PC-9 (cell line): ENCODE measurements around the gene SLC7A10. TPM values are rescaled to one million over a fixed set of nuclear protein-coding genes. Genes with fewer than 3 reads are reported as not detected.

ENCODE experiments used
- BruUV-seq: library from RNA; stranded (reverse); fragments of 400-500 nt; replicated peaks from 2 replicates; lab custom pipeline; 2021; lab: Mats Ljungman, UMichigan
- CTCF ChIA-PET: fragments of 300-600 bp; sonication (Branson Sonifier 250); formaldehyde crosslinking; loops from one replicate; lab custom pipeline; 2022; ENCODE audit warnings: antibody characterized with exemption; lab: Charles Lee
- POLR2A ChIA-PET: fragments of 300-600 bp; sonication (Branson Sonifier 250); formaldehyde crosslinking; loops from one replicate; lab custom pipeline; 2022; ENCODE audit warnings: antibody characterized with exemption; ENCODE audit not compliant: unreplicated experiment; lab: Charles Lee
- DNase-seq, 2 experiments: peaks; one replicate each; pipeline versions ENCODE4 v3.0.0 to v3.0.0-alpha.2; 2015 to 2022; ENCODE audit warnings: mixed read lengths in 1 of 2
- H2AFZ ChIP-seq: fragments of 200-600 bp; sonication (generic); 2 replicates; pipeline ENCODE4 v1.8.1; 2017; ENCODE audit warnings: antibody characterized with exemption
- H3F3A ChIP-seq: fragments of 200-600 bp; sonication (generic); 2 replicates; pipeline ENCODE4 v1.8.1; 2017; ENCODE audit warnings: antibody characterized with exemption, mild to moderate bottlenecking, low read depth; ENCODE audit not compliant: insufficient read depth
- H3K27ac ChIP-seq: fragments of 200-600 bp; sonication (generic); 2 replicates; pipeline ENCODE4 v1.6.1; 2016; ENCODE audit warnings: mixed run types
- H3K27me3 ChIP-seq: fragments of 200-600 bp; sonication (generic); 2 replicates; pipeline ENCODE4 v1.6.1; 2016; ENCODE audit warnings: low read depth, mixed run types; ENCODE audit not compliant: insufficient read depth
- H3K36me3 ChIP-seq: fragments of 200-600 bp; sonication (generic); 2 replicates; pipeline ENCODE4 v1.6.1; 2016; ENCODE audit warnings: low read depth, mixed run types
- H3K4me1 ChIP-seq: fragments of 200-600 bp; sonication (generic); replicated peaks from 2 replicates; pipeline ENCODE4 v1.6.1; 2016; ENCODE audit warnings: mixed run types; ENCODE audit not compliant: insufficient read depth
- H3K4me2 ChIP-seq: fragments of 200-600 bp; sonication (generic); 2 replicates; pipeline ENCODE4 v1.6.1; 2017; ENCODE audit warnings: mixed run types
- H3K4me3 ChIP-seq: fragments of 200-600 bp; sonication (generic); 2 replicates; pipeline ENCODE4 v1.6.1; 2016; ENCODE audit warnings: mixed run types
- H3K79me2 ChIP-seq: fragments of 200-600 bp; sonication (generic); 2 replicates; pipeline ENCODE4 v1.6.1; 2017; ENCODE audit warnings: low read depth, mixed run types
- H3K9me2 ChIP-seq: fragments of 200-600 bp; sonication (generic); 2 replicates; pipeline ENCODE4 v1.8.1; 2017; ENCODE audit warnings: mild to moderate bottlenecking; ENCODE audit not compliant: insufficient read depth
- H3K9me3 ChIP-seq: fragments of 200-600 bp; sonication (generic); 2 replicates; pipeline ENCODE4 v1.8.1; 2016; ENCODE audit warnings: low read depth; ENCODE audit not compliant: insufficient read depth
- H4K20me1 ChIP-seq: fragments of 200-600 bp; sonication (generic); 2 replicates; pipeline ENCODE4 v1.8.1; 2017; ENCODE audit not compliant: insufficient read depth
- EZH2 ChIP-seq: fragments of 200-600 bp; sonication (generic); IDR thresholded peaks from 2 replicates; pipeline ENCODE4 v1.8.0; 2017; ENCODE audit warnings: antibody characterized with exemption, low read depth
- intact Hi-C: fragments of 100-400 bp; cut with micrococcal nuclease; formaldehyde crosslinking; loops from one replicate; pipeline ENCODE4 v1.10.0; 2022; ENCODE audit not compliant: unreplicated experiment
- total RNA-seq: library from RNA; stranded (reverse); gene quantifications from 2 replicates; pipeline ENCODE4 v1.2.3, GENCODE V29; 2021
- TF ChIP-seq, protein P1 (sequence below): fragments of 200-600 bp; sonication (generic); conservative IDR thresholded peaks from 2 replicates; pipeline ENCODE4 v1.6.1; 2017; ENCODE audit warnings: mixed run types, antibody characterized with exemption, mild to moderate bottlenecking, moderate library complexity

The SLC7A10 gene
- total RNA-seq, 1 experiment from 2014 or later = not detected

DNA sequence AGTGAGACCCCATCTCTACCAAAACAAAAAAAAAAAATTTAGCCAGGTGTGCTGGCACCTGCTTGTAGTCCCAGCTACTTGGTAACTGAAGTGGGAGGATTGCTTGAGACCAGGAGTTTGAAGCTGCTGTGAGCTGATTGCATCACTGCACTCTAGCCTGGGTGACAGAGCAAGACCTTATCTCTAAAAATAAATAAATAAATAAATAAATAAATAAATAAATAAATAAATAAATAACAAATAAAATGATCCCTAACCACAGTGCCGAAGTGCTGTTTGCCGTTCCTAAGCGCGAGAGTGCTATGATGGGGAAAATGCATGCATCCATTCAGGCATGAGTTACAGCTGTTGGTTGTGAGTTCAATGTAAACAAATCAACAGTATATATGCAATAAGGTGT is 66.5 kb downstream of the SLC7A10 start:
- TF ChIP-seq EZH2 = no peak
- TF ChIP-seq, protein P1, sequence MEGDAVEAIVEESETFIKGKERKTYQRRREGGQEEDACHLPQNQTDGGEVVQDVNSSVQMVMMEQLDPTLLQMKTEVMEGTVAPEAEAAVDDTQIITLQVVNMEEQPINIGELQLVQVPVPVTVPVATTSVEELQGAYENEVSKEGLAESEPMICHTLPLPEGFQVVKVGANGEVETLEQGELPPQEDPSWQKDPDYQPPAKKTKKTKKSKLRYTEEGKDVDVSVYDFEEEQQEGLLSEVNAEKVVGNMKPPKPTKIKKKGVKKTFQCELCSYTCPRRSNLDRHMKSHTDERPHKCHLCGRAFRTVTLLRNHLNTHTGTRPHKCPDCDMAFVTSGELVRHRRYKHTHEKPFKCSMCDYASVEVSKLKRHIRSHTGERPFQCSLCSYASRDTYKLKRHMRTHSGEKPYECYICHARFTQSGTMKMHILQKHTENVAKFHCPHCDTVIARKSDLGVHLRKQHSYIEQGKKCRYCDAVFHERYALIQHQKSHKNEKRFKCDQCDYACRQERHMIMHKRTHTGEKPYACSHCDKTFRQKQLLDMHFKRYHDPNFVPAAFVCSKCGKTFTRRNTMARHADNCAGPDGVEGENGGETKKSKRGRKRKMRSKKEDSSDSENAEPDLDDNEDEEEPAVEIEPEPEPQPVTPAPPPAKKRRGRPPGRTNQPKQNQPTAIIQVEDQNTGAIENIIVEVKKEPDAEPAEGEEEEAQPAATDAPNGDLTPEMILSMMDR = no peak
- no peak overlapping the region for H2AFZ ChIP-seq
- POLR2A ChIA-PET = no interaction called here

More for the DNA sequence above, 66.5 kb downstream of the SLC7A10 start:
- Histone ChIP-seq H4K20me1 (no peaks in the 10 kb centered on the region), H3K4me2 (no peak overlapping the region), H3K4me3 (no peak overlapping the region), H3K27me3 (no peaks in the 10 kb centered on the region), H3K9me2 (no peaks in the 10 kb centered on the region), H3F3A (no peaks in the 10 kb centered on the region), H3K27ac (no peak overlapping the region), H3K36me3 (no peaks in the 10 kb centered on the region), H3K79me2 (no peaks in the 10 kb centered on the region), H3K9me3 (no peaks in the 10 kb centered on the region), H3K4me1 (no peaks in the 10 kb centered on the region)
- no peak for DNase-seq
- BruUV-seq = no TSS peak
- intact Hi-C loops = no loop called here
- CTCF ChIA-PET = interaction anchor here (0.7 kb wide), 2 partner anchors 241 to 612 kb away, joined by 4 to 6 read pairs; no protein-coding TSS in a partner anchor

Other genes with a start within 250 kb of the SLC7A10 start
- gene RHPN2, start 161.0 kb downstream of the SLC7A10 start, total RNA-seq = 21.3 and 28.5 TPM in 2 replicates
- gene GPATCH1, start 144.7 kb downstream of the SLC7A10 start, total RNA-seq = 11.0 and 12.4 TPM in 2 replicates
- gene WDR88, start 93.7 kb downstream of the SLC7A10 start, total RNA-seq = 0.59 TPM in 1 of 2 replicates, not detected in the other
- 2.3 and 3.0 TPM in 2 replicates for gene LRP3, start 31.5 kb downstream of the SLC7A10 start, total RNA-seq
- gene CEBPA, start 76.7 kb upstream of the SLC7A10 start, total RNA-seq = 8.9 and 9.2 TPM in 2 replicates
- 31.0 and 33.4 TPM in 2 replicates for gene CEBPG, start 147.9 kb upstream of the SLC7A10 start, total RNA-seq